ENCODE measurements around the gene CIC.
"Not testable (repeated sequence)": the region's sequence is repeated elsewhere in the genome, so short reads cannot be mapped to it uniquely, and the experiment has no call there.

The CIC gene

GRCh38 chr19:42335374-42335936 is 66.4 kb downstream of the CIC start:
- H3K27me3 ChIP-seq: no peaks in the 10 kb centered on the region
- peaks cover 7% of the 10 kb centered on the region for H3K36me3 ChIP-seq
- TF ChIP-seq CTCF (IDR thresholded peaks at IDR 0.05): no peak
- no peaks in the 10 kb centered on the region for H3K4me1 ChIP-seq (ENCODE audit: control insufficient read depth in 1 of 2, insufficient read depth in 1 of 2, low read depth in 1 of 2, low read length in 1 of 2)
- H3K4me3 ChIP-seq (ENCODE audit: low read depth in 1 of 2, low read length in 1 of 2): no peak overlapping the region
- no peaks in the 10 kb centered on the region for H3K9me3 ChIP-seq
- H3K27ac ChIP-seq: no peak overlapping the region

GRCh38 chr19:42335971-42336370 is 66.9 kb downstream of the CIC start:
- TF ChIP-seq CTCF (IDR thresholded peaks at IDR 0.05): no peak
- Histone ChIP-seq H3K27ac (no peak overlapping the region), H3K36me3 (peaks cover 7% of the 10 kb centered on the region), H3K27me3 (no peaks in the 10 kb centered on the region), H3K4me3 (ENCODE audit: low read depth in 1 of 2, low read length in 1 of 2) (no peak overlapping the region), H3K9me3 (no peaks in the 10 kb centered on the region), H3K4me1 (ENCODE audit: control insufficient read depth in 1 of 2, insufficient read depth in 1 of 2, low read depth in 1 of 2, low read length in 1 of 2) (no peaks in the 10 kb centered on the region)

- H3K4me3 ChIP-seq (ENCODE audit: low read depth in 1 of 2, low read length in 1 of 2); H3K27me3 ChIP-seq; H3K27ac ChIP-seq; H3K4me1 ChIP-seq (ENCODE audit: control insufficient read depth in 1 of 2, insufficient read depth in 1 of 2, low read depth in 1 of 2, low read length in 1 of 2); H3K36me3 ChIP-seq; H3K9me3 ChIP-seq: not testable (repeated sequence)
These were observed 70.2 kb downstream of the CIC start for GRCh38 chr19:42339126-42339860.

- not testable (repeated sequence) for H3K27ac ChIP-seq; H3K9me3 ChIP-seq; H3K27me3 ChIP-seq; H3K4me3 ChIP-seq (ENCODE audit: low read depth in 1 of 2, low read length in 1 of 2); H3K4me1 ChIP-seq (ENCODE audit: control insufficient read depth in 1 of 2, insufficient read depth in 1 of 2, low read depth in 1 of 2, low read length in 1 of 2); H3K36me3 ChIP-seq
These were observed 70.9 kb downstream of the CIC start for GRCh38 chr19:42339922-42340321.

- H3K27me3 ChIP-seq: no peaks in the 10 kb centered on the region
- no peak overlapping the region for H3K4me3 ChIP-seq (ENCODE audit: low read depth in 1 of 2, low read length in 1 of 2)
- no peaks in the 10 kb centered on the region for H3K9me3 ChIP-seq
- TF ChIP-seq CTCF (IDR thresholded peaks at IDR 0.05): no peak
- no peaks in the 10 kb centered on the region for H3K36me3 ChIP-seq
- H3K27ac ChIP-seq: no peak overlapping the region
- H3K4me1 ChIP-seq (ENCODE audit: control insufficient read depth in 1 of 2, insufficient read depth in 1 of 2, low read depth in 1 of 2, low read length in 1 of 2): peaks cover 9 to 10% of the 10 kb centered on the region in 2 experiments
These were observed 74.5 kb downstream of the CIC start for GRCh38 chr19:42343344-42344110.

GRCh38 chr19:42344336-42344893 is 75.4 kb downstream of the CIC start:
- TF ChIP-seq CTCF (IDR thresholded peaks at IDR 0.05): no peak
- H3K4me3 ChIP-seq (ENCODE audit: low read depth in 1 of 2, low read length in 1 of 2): no peak overlapping the region
- no peaks in the 10 kb centered on the region for H3K36me3 ChIP-seq
- no peaks in the 10 kb centered on the region for H3K9me3 ChIP-seq
- peaks cover 9 to 10% of the 10 kb centered on the region in 2 experiments for H3K4me1 ChIP-seq (ENCODE audit: control insufficient read depth in 1 of 2, insufficient read depth in 1 of 2, low read depth in 1 of 2, low read length in 1 of 2)
- no peak overlapping the region for H3K27ac ChIP-seq
- no peaks in the 10 kb centered on the region for H3K27me3 ChIP-seq

All from neutrophil (primary cell).